Left ventricle myocardium inferior (tissue), 1 donor: ENCODE results near the gene S1PR5. TPM values are rescaled to one million over a fixed set of nuclear protein-coding genes. Genes with fewer than 3 reads are reported as not detected.

Source experiments
- DNase-seq: peaks from one replicate; pipeline ENCODE4 v3.0.0-alpha.2; 2020
- H3K27ac ChIP-seq: fragments of 200-600 bp; replicated peaks from 2 replicates; pipeline ENCODE4 v1.8.0; 2021
- H3K27me3 ChIP-seq: fragments of 200-600 bp; 2 replicates; pipeline ENCODE4 v1.8.0; 2021; ENCODE audit warnings: low read depth
- H3K36me3 ChIP-seq: fragments of 200-600 bp; 2 replicates; pipeline ENCODE4 v1.8.0; 2021
- H3K4me1 ChIP-seq: fragments of 200-600 bp; 2 replicates; pipeline ENCODE4 v1.8.0; 2021
- H3K4me3 ChIP-seq: fragments of 200-600 bp; 2 replicates; pipeline ENCODE4 v1.8.0; 2021; ENCODE audit warnings: mild to moderate bottlenecking, moderate library complexity
- H3K9me3 ChIP-seq: fragments of 200-600 bp; replicated peaks from 2 replicates; pipeline ENCODE4 v1.8.0; 2021
- CTCF ChIP-seq: fragments of 200-600 bp; IDR thresholded peaks from 2 replicates; pipeline ENCODE4 v1.8.0; 2021; ENCODE audit warnings: antibody characterized with exemption, mild to moderate bottlenecking, borderline replicate concordance
- intact Hi-C: fragments of 100-400 bp; cut with micrococcal nuclease; formaldehyde crosslinking; loops from one replicate; pipeline ENCODE4 v1.11.0; 2022
- total RNA-seq: library from RNA; stranded (reverse); fragmentation: NEBNext Ultra II Directional; extraction: Animal tissue kit (Norgen Biotek cat#: 25700); gene quantifications from one replicate; pipeline ENCODE4 v1.2.1, GENCODE V29; 2021
- donor health status: DM: no; HTN: yes; CAD: no; lungs with severe emphysema.

S1PR5 gene
- total RNA-seq, 1 donor from 2014 or later = 0.11 TPM

DNA sequence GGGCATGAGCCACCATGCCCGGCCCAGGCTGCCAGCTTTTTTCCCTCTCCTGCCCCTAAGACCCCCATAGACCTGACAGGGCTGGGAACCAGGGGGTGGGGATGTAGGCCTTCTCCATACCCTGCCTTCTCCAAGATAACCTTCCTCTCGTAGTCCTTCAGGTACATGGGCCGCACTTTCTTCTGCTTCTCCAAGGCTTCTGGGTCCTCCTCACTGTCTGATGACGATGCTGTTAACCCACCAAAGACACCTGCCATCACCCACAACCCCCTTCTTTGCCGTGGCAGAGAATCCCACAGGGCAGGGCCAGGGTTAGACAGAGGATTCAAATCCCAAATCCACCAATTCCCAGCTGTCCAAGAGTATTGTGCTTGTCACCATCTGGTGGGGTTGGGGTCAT is 45.4 kb upstream of the S1PR5 start:
- H3K27me3 ChIP-seq = no peaks in the 10 kb centered on the region
- intact Hi-C loops = no loop called here

DNA sequence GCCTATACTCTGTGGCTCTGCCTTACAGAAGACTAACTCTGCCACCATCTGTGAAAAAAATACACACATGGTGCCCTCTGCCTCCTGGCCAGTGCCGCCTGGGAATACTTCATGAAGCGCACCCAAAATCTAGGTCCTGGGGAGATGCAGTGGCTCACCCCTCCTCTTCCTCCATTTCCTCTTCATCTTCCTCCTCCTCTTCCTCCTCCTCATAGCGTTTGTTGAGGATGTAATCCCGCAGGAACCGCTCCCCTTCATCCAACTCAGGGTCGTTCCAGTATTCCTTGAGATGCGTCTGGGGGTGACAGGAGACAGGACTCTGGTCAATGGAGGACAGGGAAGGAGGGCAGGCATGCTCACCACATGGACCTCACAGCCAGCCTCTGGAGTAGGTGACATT is 42.9 kb upstream of the S1PR5 start:
- H3K9me3 ChIP-seq = no peaks in the 10 kb centered on the region
- peaks cover 6% of the 10 kb centered on the region for H3K4me1 ChIP-seq
- no peak overlapping the region for H3K4me3 ChIP-seq
- TF ChIP-seq CTCF = no peak
- H3K27me3 ChIP-seq = no peaks in the 10 kb centered on the region
- DNase-seq = no peak
- intact Hi-C loops = no loop called here
- peaks cover 61% of the 10 kb centered on the region for H3K36me3 ChIP-seq
- no peak overlapping the region for H3K27ac ChIP-seq

More for the DNA sequence above, 45.4 kb upstream of the S1PR5 start:
- TF ChIP-seq CTCF = no peak
- Histone ChIP-seq H3K36me3 (peaks cover 37% of the 10 kb centered on the region), H3K27ac (no peak overlapping the region), H3K4me1 (peaks cover 28% of the 10 kb centered on the region), H3K4me3 (no peak overlapping the region), H3K9me3 (no peaks in the 10 kb centered on the region)
- no peak for DNase-seq

- H3K9me3 ChIP-seq = no peaks in the 10 kb centered on the region
- H3K27me3 ChIP-seq = no peaks in the 10 kb centered on the region
- H3K4me3 ChIP-seq = no peak overlapping the region
- no peak for DNase-seq
- no peak for TF ChIP-seq CTCF
- no peak overlapping the region for H3K27ac ChIP-seq
- intact Hi-C loops = no loop called here
- H3K36me3 ChIP-seq = peaks cover 86% of the 10 kb centered on the region
- H3K4me1 ChIP-seq = no peaks in the 10 kb centered on the region
Observed at GRCh38 chr19:10557603-10558197, 40.5 kb upstream of the S1PR5 start.

DNA sequence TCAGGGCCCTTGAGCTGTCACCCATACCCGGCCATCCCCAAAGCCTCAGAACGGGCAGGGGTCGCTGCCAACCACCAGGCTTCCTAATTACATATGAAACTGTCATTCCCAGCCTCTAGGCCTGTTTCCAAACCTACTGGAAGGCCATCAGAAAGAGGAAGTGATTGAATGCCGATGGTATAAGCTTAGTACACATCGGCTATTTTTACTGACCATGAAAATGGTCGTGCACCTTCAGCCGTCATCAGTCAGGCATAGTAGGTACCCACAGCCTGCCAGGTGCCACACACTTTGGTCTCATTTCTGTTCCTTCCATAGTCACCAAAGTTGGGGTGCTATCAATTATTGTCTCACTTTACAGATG is 38.3 kb upstream of the S1PR5 start:
- no peak overlapping the region for H3K4me3 ChIP-seq
- H3K9me3 ChIP-seq = no peaks in the 10 kb centered on the region
- no peak overlapping the region for H3K27ac ChIP-seq
- H3K4me1 ChIP-seq = no peaks in the 10 kb centered on the region
- no peaks in the 10 kb centered on the region for H3K27me3 ChIP-seq
- intact Hi-C loops = no loop called here
- H3K36me3 ChIP-seq = peaks cover 97% of the 10 kb centered on the region
- no peak for DNase-seq
- no peak for TF ChIP-seq CTCF

GRCh38 chr19:10554760-10555609 is 37.7 kb upstream of the S1PR5 start:
- intact Hi-C loops = no loop called here
- H3K36me3 ChIP-seq = peaks cover 100% of the 10 kb centered on the region
- no peaks in the 10 kb centered on the region for H3K4me1 ChIP-seq
- no peaks in the 10 kb centered on the region for H3K9me3 ChIP-seq
- no peak for DNase-seq
- no peak overlapping the region for H3K4me3 ChIP-seq
- H3K27ac ChIP-seq = no peak overlapping the region
- H3K27me3 ChIP-seq = no peaks in the 10 kb centered on the region
- TF ChIP-seq CTCF = no peak
